ENCODE results near the gene BMP5. TPM values are rescaled to one million over a fixed set of nuclear protein-coding genes. Genes with fewer than 3 reads are reported as not detected.
A peak's percentile ranks its signal among the peaks of the same experiment; 100 is the strongest.

The BMP5 gene
- total RNA-seq, 4 donors from 2014 or later, result 0.10 TPM; not detected in 3

DNA sequence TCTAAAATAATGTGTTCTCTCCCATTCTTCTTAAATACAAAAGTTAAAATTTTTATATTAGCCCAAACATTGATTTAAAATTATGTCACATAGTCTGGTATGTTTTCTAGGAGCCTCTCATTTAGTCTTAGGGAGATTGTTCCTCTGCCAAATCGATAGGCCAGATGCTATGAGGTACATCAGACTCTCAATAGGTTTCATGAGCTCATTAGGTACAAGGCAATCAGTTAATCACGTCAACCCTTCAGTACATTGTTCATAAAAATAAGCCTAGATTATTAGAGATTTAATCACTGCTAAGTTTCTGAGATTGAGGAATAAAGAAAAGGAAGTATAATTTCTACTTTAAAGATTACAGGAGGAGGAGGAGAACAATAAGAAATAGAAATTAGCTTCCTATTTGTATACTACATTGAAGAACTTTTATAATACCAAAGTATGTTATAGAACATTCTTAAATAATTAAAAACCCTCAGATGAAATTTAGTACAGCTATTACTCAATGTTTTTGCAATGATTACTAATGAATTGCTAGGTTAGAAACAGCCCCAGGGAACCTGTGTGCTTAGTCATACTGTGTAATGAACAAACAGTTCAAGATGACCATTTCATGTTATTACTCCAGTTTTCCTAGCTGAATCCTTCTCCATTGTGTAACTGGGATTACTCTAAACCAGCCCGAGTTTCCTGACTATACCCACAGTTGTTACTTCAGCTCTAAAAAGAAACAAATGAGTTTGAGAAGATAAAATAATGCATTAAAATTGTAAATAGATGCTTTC is 117.0 kb downstream of the BMP5 start:
- TF ChIP-seq, protein P1, sequence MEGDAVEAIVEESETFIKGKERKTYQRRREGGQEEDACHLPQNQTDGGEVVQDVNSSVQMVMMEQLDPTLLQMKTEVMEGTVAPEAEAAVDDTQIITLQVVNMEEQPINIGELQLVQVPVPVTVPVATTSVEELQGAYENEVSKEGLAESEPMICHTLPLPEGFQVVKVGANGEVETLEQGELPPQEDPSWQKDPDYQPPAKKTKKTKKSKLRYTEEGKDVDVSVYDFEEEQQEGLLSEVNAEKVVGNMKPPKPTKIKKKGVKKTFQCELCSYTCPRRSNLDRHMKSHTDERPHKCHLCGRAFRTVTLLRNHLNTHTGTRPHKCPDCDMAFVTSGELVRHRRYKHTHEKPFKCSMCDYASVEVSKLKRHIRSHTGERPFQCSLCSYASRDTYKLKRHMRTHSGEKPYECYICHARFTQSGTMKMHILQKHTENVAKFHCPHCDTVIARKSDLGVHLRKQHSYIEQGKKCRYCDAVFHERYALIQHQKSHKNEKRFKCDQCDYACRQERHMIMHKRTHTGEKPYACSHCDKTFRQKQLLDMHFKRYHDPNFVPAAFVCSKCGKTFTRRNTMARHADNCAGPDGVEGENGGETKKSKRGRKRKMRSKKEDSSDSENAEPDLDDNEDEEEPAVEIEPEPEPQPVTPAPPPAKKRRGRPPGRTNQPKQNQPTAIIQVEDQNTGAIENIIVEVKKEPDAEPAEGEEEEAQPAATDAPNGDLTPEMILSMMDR (IDR thresholded peaks at IDR 0.05), result no peak
- no peak for TF ChIP-seq POLR2A (IDR thresholded peaks at IDR 0.05)
- no peak overlapping the region for H3K4me3 ChIP-seq (ENCODE audit: low read depth, poor library complexity, severe bottlenecking)
- WGBS, 2 donors, result 48 to 53% methylated on average over 3 of the region's 3 CpGs
- intact Hi-C loops (cut with DNase I; ENCODE audit: low total_unique reads), result no loop called here
- peak in 1 of 2 donors; percentile 38 for DNase-seq (ENCODE audit: low spot score in 2 of 2)

DNA sequence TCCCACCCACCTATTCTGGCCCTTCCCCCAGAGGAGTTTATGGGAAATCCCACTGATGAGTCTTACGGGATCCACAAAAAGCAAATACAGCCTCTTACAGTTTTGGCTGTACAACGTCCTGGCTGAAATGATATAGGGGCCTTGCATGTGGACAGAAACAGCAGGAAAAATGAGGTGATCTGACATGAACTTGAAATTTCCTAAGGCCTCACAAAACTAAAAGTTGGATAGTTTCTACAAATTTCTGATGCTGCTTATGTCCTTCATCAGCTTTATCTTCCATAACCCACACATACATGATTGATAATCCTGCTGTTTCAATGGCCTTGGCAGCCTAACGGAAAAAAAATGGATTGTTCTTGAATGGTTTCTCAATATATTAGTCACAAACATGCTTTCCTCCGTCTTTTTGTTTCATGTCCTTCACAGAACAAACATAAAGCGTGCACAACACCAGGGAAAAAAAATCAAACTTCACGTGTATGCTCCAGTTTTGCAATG is 118.8 kb downstream of the BMP5 start:
- no peak overlapping the region for H3K4me3 ChIP-seq (ENCODE audit: low read depth, poor library complexity, severe bottlenecking)
- intact Hi-C loops (cut with DNase I; ENCODE audit: low total_unique reads), result no loop called here
- 81% methylated on average over 6 of the region's 6 CpGs for WGBS, 2 donors
- TF ChIP-seq, protein P1 (IDR thresholded peaks at IDR 0.05), result no peak
- no peak for TF ChIP-seq POLR2A (IDR thresholded peaks at IDR 0.05)
- DNase-seq (ENCODE audit: low spot score in 2 of 2), result no peak

DNA sequence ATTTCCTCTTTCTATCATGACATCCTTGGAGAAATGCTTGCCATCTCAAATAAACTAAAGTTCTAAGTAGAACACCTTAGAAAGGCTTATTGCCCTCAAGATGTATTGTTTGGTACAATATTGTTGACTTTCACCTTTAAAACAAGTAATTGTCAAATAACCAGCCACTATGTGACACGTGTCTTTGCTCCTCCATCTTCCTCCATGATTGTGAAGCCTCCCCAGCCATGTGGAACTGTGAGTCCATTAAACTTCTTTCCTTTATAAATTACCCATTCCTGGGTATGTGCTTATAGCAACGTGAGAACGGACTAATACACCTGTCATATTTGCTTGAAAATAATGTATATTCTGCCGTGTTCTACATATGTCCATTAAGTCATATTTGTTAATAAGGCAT is 126.5 kb downstream of the BMP5 start:
- H3K4me3 ChIP-seq (ENCODE audit: low read depth, poor library complexity, severe bottlenecking), result no peak overlapping the region
- whole genome bisulfite sequencing, 2 donors, result 87 to 92% methylated on average over 4 of the region's 4 CpGs
- DNase-seq (ENCODE audit: low spot score in 2 of 2), result no peak
- no peak for TF ChIP-seq POLR2A (IDR thresholded peaks at IDR 0.05)
- TF ChIP-seq, protein P1 (IDR thresholded peaks at IDR 0.05), result no peak
- intact Hi-C loops (cut with DNase I; ENCODE audit: low total_unique reads), result no loop called here

GRCh38 chr6:55746473-55746872 is 128.9 kb downstream of the BMP5 start:
- intact Hi-C loops (cut with DNase I; ENCODE audit: low total_unique reads), result no loop called here
- no peak for DNase-seq (ENCODE audit: low spot score in 2 of 2)
- no peak for TF ChIP-seq POLR2A (IDR thresholded peaks at IDR 0.05)
- TF ChIP-seq, protein P1 (IDR thresholded peaks at IDR 0.05), result no peak
- H3K4me3 ChIP-seq (ENCODE audit: low read depth, poor library complexity, severe bottlenecking), result no peak overlapping the region
- WGBS, 2 donors, result 72 to 74% methylated on average over 1 of the region's 1 CpG

DNA sequence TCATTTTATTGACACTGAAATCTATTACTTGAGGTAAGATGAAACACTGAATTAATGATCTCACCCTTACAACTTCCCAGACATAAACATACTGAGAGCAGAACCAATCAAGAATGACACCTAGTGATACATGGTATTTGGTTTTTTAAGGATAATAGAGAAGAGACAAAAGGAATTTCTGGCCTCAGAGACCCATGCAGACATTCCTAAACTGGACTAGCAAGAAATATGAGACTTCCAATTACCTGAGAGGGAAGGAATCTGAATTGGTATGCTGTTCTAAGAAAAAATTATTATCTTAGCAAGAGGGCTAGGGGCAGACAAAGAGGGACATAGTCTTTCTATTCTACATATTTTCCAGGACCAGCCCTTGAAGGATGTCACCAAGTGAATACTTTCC is 141.1 kb downstream of the BMP5 start:
- no peak for TF ChIP-seq POLR2A (IDR thresholded peaks at IDR 0.05)
- TF ChIP-seq, protein P1 (IDR thresholded peaks at IDR 0.05), result no peak
- intact Hi-C loops (cut with DNase I; ENCODE audit: low total_unique reads), result no loop called here
- no peak overlapping the region for H3K4me3 ChIP-seq (ENCODE audit: low read depth, poor library complexity, severe bottlenecking)
- no peak for DNase-seq (ENCODE audit: low spot score in 2 of 2)

- no peak for TF ChIP-seq POLR2A (IDR thresholded peaks at IDR 0.05)
- TF ChIP-seq, protein P1 (IDR thresholded peaks at IDR 0.05), result no peak
- H3K4me3 ChIP-seq (ENCODE audit: low read depth, poor library complexity, severe bottlenecking), result no peak overlapping the region
- intact Hi-C loops (cut with DNase I; ENCODE audit: low total_unique reads), result no loop called here
- no peak for DNase-seq (ENCODE audit: low spot score in 2 of 2)
Measured at GRCh38 chr6:55729665-55730064, 145.7 kb downstream of the BMP5 start.
